Glutamatergic neuron (in vitro differentiated cells): ENCODE results near the gene KCNH4. TPM values are rescaled to one million over a fixed set of nuclear protein-coding genes. Genes with fewer than 3 reads are reported as not detected.

Experiments used
- DNase-seq: peaks from one replicate; pipeline ENCODE4 v3.0.0; 2022
- H3K27ac Mint-ChIP-seq: one replicate; pipeline ENCODE4 v1.8.0; 2020; ENCODE audit warnings: mild to moderate bottlenecking, mixed read lengths, inconsistent platforms; ENCODE audit not compliant: unreplicated experiment
- H3K27me3 Mint-ChIP-seq: one replicate; pipeline ENCODE4 v1.8.0; 2020; ENCODE audit warnings: mild to moderate bottlenecking, moderate library complexity, mixed read lengths, inconsistent platforms; ENCODE audit not compliant: unreplicated experiment
- H3K36me3 Mint-ChIP-seq: one replicate; pipeline ENCODE4 v1.8.0; 2020; ENCODE audit warnings: mild to moderate bottlenecking, mixed read lengths, inconsistent platforms; ENCODE audit not compliant: unreplicated experiment
- H3K4me1 Mint-ChIP-seq: one replicate; pipeline ENCODE4 v1.8.0; 2020; ENCODE audit warnings: mild to moderate bottlenecking, low read depth, mixed read lengths, inconsistent platforms; ENCODE audit not compliant: unreplicated experiment
- H3K4me3 Mint-ChIP-seq: one replicate; pipeline ENCODE4 v1.8.0; 2020; ENCODE audit warnings: mild to moderate bottlenecking, mixed read lengths, inconsistent platforms; ENCODE audit not compliant: unreplicated experiment
- H3K9me3 Mint-ChIP-seq: one replicate; pipeline ENCODE4 v1.8.0; 2020; ENCODE audit warnings: mild to moderate bottlenecking, moderate library complexity, mixed read lengths, inconsistent platforms; ENCODE audit not compliant: unreplicated experiment
- total RNA-seq: library from RNA; stranded (reverse); fragmentation: NEBNext Ultra II Directional; extraction: Animal tissue kit (Norgen Biotek cat#: 25700); gene quantifications from one replicate; pipeline ENCODE4 v1.2.1, GENCODE V29; 2021; ENCODE audit not compliant: unreplicated experiment
- TF ChIP-seq, protein P1 (sequence below): fragments of 200-600 bp; sonication (generic); IDR thresholded peaks from one replicate; pipeline ENCODE4 v1.5.0; 2021; ENCODE audit not compliant: partially characterized antibody, unreplicated experiment

The KCNH4 gene
- total RNA-seq, 1 donor from 2014 or later, result 0.71 TPM

DNA sequence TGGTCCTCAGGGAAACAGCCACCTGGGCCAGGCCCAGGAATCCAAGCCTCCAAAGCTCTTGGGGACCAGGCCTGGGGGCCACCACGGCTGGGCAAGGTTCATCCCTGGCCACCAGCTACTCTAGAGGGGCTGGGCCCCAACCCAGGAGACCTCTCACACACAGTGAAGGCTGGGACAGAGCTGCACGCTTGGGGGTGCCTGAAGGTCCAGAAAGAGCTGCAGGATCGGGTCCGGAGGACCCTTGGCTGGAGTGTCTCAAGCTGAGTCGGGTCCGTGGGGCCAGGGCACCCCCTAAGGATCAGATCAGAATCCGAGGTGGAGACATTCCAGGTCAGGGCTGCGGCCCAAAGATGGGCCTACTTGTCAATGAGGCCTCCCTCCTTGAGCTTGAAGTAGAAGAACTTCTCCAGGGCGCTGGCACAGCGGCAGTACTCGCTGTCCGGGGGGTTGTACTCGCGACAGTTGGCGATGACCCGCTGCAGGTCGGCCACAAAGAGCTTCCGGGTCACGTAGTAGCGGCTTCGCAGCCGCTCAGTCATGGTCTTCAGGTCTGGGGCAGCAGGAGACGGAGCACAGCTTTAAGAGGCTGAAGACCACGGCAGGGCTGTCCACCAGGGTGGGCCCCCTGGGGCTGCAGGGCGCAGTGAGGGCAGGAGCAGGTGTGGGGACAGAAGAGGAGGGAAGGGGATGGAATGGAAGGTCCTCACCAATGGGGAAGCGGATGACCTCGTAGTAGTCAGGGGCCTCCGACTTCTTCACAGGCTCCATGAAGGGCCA lies 67.5 kb downstream of the KCNH4 start:
- Mint-ChIP-seq H3K9me3 (peaks cover 2% of the 10 kb centered on the region), H3K27me3 (peaks cover 6% of the 10 kb centered on the region), H3K27ac (no peak overlapping the region), H3K4me1 (no peaks in the 10 kb centered on the region), H3K36me3 (no peaks in the 10 kb centered on the region), H3K4me3 (no peak overlapping the region)
- DNase-seq, result no peak
- TF ChIP-seq, protein P1, sequence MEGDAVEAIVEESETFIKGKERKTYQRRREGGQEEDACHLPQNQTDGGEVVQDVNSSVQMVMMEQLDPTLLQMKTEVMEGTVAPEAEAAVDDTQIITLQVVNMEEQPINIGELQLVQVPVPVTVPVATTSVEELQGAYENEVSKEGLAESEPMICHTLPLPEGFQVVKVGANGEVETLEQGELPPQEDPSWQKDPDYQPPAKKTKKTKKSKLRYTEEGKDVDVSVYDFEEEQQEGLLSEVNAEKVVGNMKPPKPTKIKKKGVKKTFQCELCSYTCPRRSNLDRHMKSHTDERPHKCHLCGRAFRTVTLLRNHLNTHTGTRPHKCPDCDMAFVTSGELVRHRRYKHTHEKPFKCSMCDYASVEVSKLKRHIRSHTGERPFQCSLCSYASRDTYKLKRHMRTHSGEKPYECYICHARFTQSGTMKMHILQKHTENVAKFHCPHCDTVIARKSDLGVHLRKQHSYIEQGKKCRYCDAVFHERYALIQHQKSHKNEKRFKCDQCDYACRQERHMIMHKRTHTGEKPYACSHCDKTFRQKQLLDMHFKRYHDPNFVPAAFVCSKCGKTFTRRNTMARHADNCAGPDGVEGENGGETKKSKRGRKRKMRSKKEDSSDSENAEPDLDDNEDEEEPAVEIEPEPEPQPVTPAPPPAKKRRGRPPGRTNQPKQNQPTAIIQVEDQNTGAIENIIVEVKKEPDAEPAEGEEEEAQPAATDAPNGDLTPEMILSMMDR, result no peak

DNA sequence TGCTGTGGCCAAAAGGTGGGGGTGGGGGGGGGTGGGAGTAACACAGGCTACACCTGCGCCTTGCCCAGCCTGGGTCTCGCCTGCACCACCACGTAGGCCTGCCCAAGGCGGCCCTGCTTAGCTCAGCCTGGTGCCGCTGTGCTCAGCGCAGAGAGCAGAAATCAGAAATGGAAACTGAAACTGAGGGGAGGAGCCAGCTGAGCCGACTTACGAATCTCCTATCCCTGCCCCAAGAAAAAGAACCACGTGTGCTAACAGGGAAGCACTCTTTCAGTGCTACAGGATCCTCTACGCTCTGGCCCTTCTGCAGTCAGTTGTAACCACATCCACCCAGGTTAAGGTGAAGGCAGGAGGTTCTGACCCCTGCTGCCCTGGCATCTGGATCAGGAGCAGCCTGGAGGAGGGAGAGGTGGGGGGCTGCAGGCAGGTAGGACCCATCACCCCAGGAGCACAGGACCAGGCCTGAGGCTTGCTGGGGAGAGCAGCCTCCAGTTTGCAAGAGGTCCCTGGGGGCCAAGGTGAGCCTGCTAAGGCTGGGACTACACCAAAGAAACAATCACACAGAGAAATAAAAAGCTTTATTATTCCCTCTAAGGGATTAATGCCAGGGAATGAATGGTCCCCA lies 68.3 kb downstream of the KCNH4 start, which contains the start of gene DHX58:
DHX58 (minus strand) TSS at position 163 of the 625 bp plus-strand sequence. CDS start 822 bp downstream, outside the sequence.
- H3K4me1 Mint-ChIP-seq, result peaks cover 3% of the 10 kb centered on the region
- H3K27me3 Mint-ChIP-seq, result peaks cover 6% of the 10 kb centered on the region
- no peak within 1 kb of the TSS for H3K27ac Mint-ChIP-seq
- no peaks in the 10 kb centered on the region for H3K36me3 Mint-ChIP-seq
- TF ChIP-seq, protein P1, result no peak
- peaks cover 2% of the 10 kb centered on the region for H3K9me3 Mint-ChIP-seq
- H3K4me3 Mint-ChIP-seq, result no peak within 1 kb of the TSS
- no peak for DNase-seq

DNA sequence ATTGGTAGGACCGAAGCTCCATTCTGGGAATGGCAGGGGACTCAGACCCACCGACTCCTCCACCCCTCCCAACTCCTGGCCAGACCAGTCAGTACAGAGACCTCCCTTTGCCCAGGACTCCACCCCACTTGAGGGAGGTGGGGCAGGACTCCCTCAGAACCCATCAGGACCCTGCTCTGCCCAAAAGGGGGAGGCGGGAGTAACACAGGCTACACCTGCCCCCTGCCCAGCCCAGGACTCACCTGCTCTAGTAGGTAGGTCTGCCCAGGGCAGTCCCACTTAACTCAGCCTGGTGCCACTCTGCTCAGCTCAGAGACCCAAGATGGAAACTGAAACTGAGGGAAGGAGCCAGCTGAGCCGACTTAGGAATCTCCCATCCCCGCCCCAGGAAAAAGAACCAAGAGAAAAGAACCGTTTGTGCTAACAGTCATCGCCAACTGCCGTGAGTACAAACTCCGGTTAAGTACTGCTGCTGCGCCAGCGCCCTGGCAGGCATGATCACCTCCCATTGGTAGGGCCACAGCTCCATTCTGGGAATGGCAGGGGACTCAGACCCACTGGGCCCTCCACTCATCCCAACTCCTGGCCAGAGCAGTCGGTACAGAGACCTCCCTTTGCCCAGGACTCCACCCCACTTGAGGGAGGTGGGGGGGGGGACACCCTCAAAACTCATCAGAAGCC lies 68.9 kb downstream of the KCNH4 start:
- H3K4me1 Mint-ChIP-seq, result peaks cover 3% of the 10 kb centered on the region
- no peaks in the 10 kb centered on the region for H3K36me3 Mint-ChIP-seq
- DNase-seq, result no peak
- H3K27me3 Mint-ChIP-seq, result peaks cover 4% of the 10 kb centered on the region
- peaks cover 2% of the 10 kb centered on the region for H3K9me3 Mint-ChIP-seq
- TF ChIP-seq, protein P1, result no peak
- H3K4me3 Mint-ChIP-seq, result no peak overlapping the region
- H3K27ac Mint-ChIP-seq, result no peak overlapping the region

DNA sequence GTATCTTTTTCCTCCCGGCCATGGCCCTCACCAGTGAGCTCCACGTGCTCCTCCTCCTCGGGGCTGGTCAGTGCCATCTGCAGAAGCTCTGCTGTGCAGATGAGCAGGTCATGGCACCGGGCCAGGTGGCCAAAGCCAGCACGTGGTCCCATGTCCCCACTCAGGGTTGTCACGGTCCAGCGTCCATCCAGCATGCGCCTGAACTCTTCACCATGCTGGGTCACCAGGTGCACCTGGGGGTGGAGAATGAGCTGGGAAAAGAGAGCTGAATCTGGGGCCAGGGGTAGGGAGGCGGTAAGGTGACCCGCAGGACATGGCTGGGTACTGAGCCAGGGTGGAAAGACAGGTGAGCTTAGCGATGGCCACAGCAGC lies 69.7 kb downstream of the KCNH4 start:
- Mint-ChIP-seq H3K4me1 (peaks cover 3% of the 10 kb centered on the region), H3K27me3 (peaks cover 4% of the 10 kb centered on the region), H3K27ac (no peak overlapping the region), H3K36me3 (no peaks in the 10 kb centered on the region), H3K9me3 (peaks cover 2% of the 10 kb centered on the region), H3K4me3 (no peak overlapping the region)
- no peak for DNase-seq
- TF ChIP-seq, protein P1, result no peak
